ENCODE results near the gene TRIM25. TPM values are rescaled to one million over a fixed set of nuclear protein-coding genes. Genes with fewer than 3 reads are reported as not detected.
"Not testable (repeated sequence)": the region's sequence is repeated elsewhere in the genome, so short reads cannot be mapped to it uniquely, and the experiment has no call there.

TRIM25 gene
- total RNA-seq, 1 donor from 2014 or later: 25.6 TPM

- Mint-ChIP-seq H3K36me3 (ENCODE audit: low read depth) (peaks cover 13% of the 10 kb centered on the region), H3K4me1 (peaks cover 13% of the 10 kb centered on the region), H3K27ac (ENCODE audit: unreplicated experiment) (no peak overlapping the region), H3K9me3 (no peaks in the 10 kb centered on the region), H3K27me3 (ENCODE audit: low read depth) (no peaks in the 10 kb centered on the region), H3K4me3 (no peak overlapping the region)
- no peak for TF ChIP-seq CTCF (conservative IDR thresholded peaks at IDR 0.05)
- no peak for DNase-seq (ENCODE audit: low read depth, low spot score)
Observed at GRCh38 chr17:56947741-56948140, 33.9 kb upstream of the TRIM25 start.

- TF ChIP-seq CTCF (conservative IDR thresholded peaks at IDR 0.05): no peak
- DNase-seq (ENCODE audit: low read depth, low spot score): no peak
- H3K9me3 Mint-ChIP-seq: no peaks in the 10 kb centered on the region
- H3K36me3 Mint-ChIP-seq (ENCODE audit: low read depth): peaks cover 19% of the 10 kb centered on the region
- peaks cover 13% of the 10 kb centered on the region for H3K4me1 Mint-ChIP-seq
- H3K4me3 Mint-ChIP-seq: no peak overlapping the region
- H3K27ac Mint-ChIP-seq (ENCODE audit: unreplicated experiment): no peak overlapping the region
- H3K27me3 Mint-ChIP-seq (ENCODE audit: low read depth): no peaks in the 10 kb centered on the region
Observed at GRCh38 chr17:56945938-56946505, 32.2 kb upstream of the TRIM25 start.

- Mint-ChIP-seq H3K4me1 (peaks cover 4% of the 10 kb centered on the region), H3K27ac (ENCODE audit: unreplicated experiment) (no peak overlapping the region), H3K4me3 (no peak overlapping the region), H3K36me3 (ENCODE audit: low read depth) (peaks cover 18% of the 10 kb centered on the region), H3K9me3 (no peaks in the 10 kb centered on the region), H3K27me3 (ENCODE audit: low read depth) (no peaks in the 10 kb centered on the region)
- no peak for TF ChIP-seq CTCF (conservative IDR thresholded peaks at IDR 0.05)
- DNase-seq (ENCODE audit: low read depth, low spot score): no peak
Observed at GRCh38 chr17:56943505-56944125, 29.8 kb upstream of the TRIM25 start.

- peak; percentile 76 for TF ChIP-seq CTCF (conservative IDR thresholded peaks at IDR 0.05)
- Mint-ChIP-seq H3K27me3 (ENCODE audit: low read depth) (no peaks in the 10 kb centered on the region), H3K4me3 (no peak overlapping the region), H3K27ac (ENCODE audit: unreplicated experiment) (no peak overlapping the region), H3K9me3 (no peaks in the 10 kb centered on the region), H3K36me3 (ENCODE audit: low read depth) (peaks cover 31% of the 10 kb centered on the region), H3K4me1 (peaks cover 4% of the 10 kb centered on the region)
- no peak for DNase-seq (ENCODE audit: low read depth, low spot score)
Observed at GRCh38 chr17:56939869-56940484, 26.1 kb upstream of the TRIM25 start.

GRCh38 chr17:56938206-56938605 is 24.4 kb upstream of the TRIM25 start:
- peaks cover 43% of the 10 kb centered on the region for H3K36me3 Mint-ChIP-seq (ENCODE audit: low read depth)
- DNase-seq (ENCODE audit: low read depth, low spot score); H3K9me3 Mint-ChIP-seq; H3K4me3 Mint-ChIP-seq; H3K27ac Mint-ChIP-seq (ENCODE audit: unreplicated experiment); H3K27me3 Mint-ChIP-seq (ENCODE audit: low read depth); H3K4me1 Mint-ChIP-seq: not testable (repeated sequence)

- DNase-seq (ENCODE audit: low read depth, low spot score): no peak
- TF ChIP-seq CTCF (conservative IDR thresholded peaks at IDR 0.05): no peak
- H3K4me1 Mint-ChIP-seq: peaks cover 4% of the 10 kb centered on the region
Observed at GRCh38 chr17:56937687-56938086, 23.8 kb upstream of the TRIM25 start.

More at GRCh38 chr17:56937687-56938086, 23.8 kb upstream of the TRIM25 start:
- H3K36me3 Mint-ChIP-seq (ENCODE audit: low read depth): peaks cover 46% of the 10 kb centered on the region
- H3K27me3 Mint-ChIP-seq (ENCODE audit: low read depth): no peaks in the 10 kb centered on the region
- no peaks in the 10 kb centered on the region for H3K9me3 Mint-ChIP-seq
- no peak overlapping the region for H3K27ac Mint-ChIP-seq (ENCODE audit: unreplicated experiment)
- H3K4me3 Mint-ChIP-seq: no peak overlapping the region

Measured in neural crest cell (in vitro differentiated cells).